Esophagus muscularis mucosa (tissue), 3 donors: ENCODE data around the gene DOK7.

Experiments used
- POLR2AphosphoS5 ChIP-seq, 2 donors: sonication (generic); formaldehyde crosslinking; IDR thresholded peaks; one replicate each; pipeline ENCODE4 v1.6.1; 2017; ENCODE audit warnings: antibody characterized with exemption in 2 of 2
- TF ChIP-seq, protein P1 (sequence below), 3 experiments: fragments of 200-600 bp in 2 of 3; fragments of 450-650 bp in 1 of 3; sonication (generic) in 2 of 3; IDR thresholded peaks; one replicate each; pipeline ENCODE4 v1.5.1; 2017 to 2019; ENCODE audit warnings: antibody characterized with exemption in 3 of 3, mild to moderate bottlenecking in 2 of 3, moderate library complexity in 1 of 3

DNA sequence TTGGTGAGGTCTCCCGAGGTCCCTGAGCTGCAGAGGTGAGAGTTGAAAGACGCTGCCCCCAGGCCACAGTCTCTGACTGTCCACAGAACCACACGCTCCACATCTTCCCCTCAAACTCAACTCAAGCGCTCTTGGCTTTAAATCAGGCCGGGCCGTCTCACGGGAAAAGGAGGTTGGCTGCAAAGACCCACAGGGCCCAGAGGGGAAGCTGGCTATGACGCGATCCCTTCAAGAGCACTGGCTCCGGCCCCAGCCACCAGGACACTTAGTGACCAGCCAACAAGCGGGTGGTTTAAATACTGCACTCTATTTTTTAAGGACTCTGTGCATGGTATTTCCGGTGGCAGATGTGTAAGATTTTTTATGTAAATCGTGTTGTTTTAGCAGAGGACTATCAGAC is 49.2 kb downstream of the DOK7 start:
- TF ChIP-seq, protein P1, sequence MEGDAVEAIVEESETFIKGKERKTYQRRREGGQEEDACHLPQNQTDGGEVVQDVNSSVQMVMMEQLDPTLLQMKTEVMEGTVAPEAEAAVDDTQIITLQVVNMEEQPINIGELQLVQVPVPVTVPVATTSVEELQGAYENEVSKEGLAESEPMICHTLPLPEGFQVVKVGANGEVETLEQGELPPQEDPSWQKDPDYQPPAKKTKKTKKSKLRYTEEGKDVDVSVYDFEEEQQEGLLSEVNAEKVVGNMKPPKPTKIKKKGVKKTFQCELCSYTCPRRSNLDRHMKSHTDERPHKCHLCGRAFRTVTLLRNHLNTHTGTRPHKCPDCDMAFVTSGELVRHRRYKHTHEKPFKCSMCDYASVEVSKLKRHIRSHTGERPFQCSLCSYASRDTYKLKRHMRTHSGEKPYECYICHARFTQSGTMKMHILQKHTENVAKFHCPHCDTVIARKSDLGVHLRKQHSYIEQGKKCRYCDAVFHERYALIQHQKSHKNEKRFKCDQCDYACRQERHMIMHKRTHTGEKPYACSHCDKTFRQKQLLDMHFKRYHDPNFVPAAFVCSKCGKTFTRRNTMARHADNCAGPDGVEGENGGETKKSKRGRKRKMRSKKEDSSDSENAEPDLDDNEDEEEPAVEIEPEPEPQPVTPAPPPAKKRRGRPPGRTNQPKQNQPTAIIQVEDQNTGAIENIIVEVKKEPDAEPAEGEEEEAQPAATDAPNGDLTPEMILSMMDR (IDR thresholded peaks at IDR 0.05), result no peak
- no peak for TF ChIP-seq POLR2AphosphoS5 (IDR thresholded peaks at IDR 0.05)
